GM12874 (cell line): ENCODE results near the gene P2RY1.

Source experiments
- CTCF ChIP-seq: IDR thresholded peaks from 2 replicates; pipeline ENCODE4 v1.5.1; 2011; ENCODE audit warnings: low read depth, mild to moderate bottlenecking, control low read depth, low read length, moderate library complexity; ENCODE audit not compliant: insufficient read depth

Gene P2RY1

GRCh38 chr3:152885076-152885475, 50.1 kb downstream of the P2RY1 start:
- no peak for TF ChIP-seq CTCF
